22Rv1 (cell line): Measurements from ENCODE around the gene MSN.

Experiments
- ZFX ChIP-seq: fragments of 450-650 bp; IDR thresholded peaks from 2 replicates; pipeline ENCODE4 v1.6.1; 2017; ENCODE audit warnings: antibody characterized with exemption, borderline replicate concordance
- TF ChIP-seq, protein P1 (sequence below): fragments of 450-650 bp; IDR thresholded peaks from 2 replicates; pipeline ENCODE4 v1.5.1; 2017; ENCODE audit warnings: mild to moderate bottlenecking

DNA sequence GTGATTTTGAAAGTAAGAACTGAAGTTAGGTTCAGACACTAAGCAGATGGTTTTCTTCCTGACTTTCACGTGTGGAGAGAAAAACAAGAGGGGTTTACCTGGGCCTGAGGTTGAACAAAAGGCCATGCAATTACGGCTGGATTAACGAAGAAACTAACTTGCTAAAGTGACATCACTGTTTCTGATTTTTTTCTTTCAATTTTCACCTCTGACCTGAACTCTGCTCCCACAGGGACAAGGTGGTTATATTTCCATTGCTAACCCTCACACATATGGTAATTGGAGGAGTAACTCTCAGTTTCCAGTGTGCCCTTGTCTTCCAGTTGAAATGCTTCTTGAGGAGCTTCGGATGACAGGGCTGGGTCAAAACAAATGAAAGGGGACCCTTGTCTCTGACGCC lies 38.0 kb downstream of the MSN start:
- TF ChIP-seq, protein P1, sequence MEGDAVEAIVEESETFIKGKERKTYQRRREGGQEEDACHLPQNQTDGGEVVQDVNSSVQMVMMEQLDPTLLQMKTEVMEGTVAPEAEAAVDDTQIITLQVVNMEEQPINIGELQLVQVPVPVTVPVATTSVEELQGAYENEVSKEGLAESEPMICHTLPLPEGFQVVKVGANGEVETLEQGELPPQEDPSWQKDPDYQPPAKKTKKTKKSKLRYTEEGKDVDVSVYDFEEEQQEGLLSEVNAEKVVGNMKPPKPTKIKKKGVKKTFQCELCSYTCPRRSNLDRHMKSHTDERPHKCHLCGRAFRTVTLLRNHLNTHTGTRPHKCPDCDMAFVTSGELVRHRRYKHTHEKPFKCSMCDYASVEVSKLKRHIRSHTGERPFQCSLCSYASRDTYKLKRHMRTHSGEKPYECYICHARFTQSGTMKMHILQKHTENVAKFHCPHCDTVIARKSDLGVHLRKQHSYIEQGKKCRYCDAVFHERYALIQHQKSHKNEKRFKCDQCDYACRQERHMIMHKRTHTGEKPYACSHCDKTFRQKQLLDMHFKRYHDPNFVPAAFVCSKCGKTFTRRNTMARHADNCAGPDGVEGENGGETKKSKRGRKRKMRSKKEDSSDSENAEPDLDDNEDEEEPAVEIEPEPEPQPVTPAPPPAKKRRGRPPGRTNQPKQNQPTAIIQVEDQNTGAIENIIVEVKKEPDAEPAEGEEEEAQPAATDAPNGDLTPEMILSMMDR = no peak
- TF ChIP-seq ZFX = no peak
